Measurements from ENCODE around the gene FCGR3A.
A peak's percentile ranks its signal among the peaks of the same experiment; 100 is the strongest.
"Not testable (repeated sequence)": the region's sequence is repeated elsewhere in the genome, so short reads cannot be mapped to it uniquely, and the experiment has no call there.

The FCGR3A gene

DNA sequence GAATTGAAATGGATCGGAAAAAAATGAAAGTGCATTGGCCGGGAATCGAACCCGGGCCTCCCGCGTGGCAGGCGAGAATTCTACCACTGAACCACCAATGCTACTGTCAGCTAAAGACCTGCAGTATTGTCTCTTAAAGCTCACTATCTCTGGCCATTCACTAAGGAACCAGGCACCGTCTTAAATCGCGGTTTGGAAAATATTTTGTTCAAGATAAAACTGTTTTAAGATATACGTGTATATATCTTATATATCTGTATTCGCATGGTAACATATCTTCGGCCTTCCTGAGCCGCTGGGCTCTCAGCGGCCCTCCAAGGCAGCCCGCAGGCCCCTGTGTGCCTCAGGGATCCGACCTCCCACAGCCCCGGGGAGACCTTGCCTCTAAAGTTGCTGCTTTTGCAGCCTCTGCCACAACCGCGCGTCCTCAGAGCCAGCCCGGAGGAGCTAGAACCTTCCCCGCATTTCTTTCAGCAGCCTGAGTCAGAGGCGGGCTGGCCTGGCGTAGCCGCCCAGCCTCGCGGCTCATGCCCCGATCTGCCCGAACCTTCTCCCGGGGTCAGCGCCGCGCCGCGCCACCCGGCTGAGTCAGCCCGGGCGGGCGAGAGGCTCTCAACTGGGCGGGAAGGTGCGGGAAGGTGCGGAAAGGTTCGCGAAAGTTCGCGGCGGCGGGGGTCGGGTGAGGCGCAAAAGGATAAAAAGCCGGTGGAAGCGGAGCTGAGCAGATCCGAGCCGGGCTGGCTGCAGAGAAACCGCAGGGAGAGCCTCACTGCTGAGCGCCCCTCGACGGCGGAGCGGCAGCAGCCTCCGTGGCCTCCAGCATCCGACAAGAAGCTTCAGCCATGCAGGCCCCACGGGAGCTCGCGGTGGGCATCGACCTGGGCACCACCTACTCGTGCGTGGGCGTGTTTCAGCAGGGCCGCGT lies 25.5 kb downstream of the FCGR3A start, which contains the start of gene HSPA6:
TSS of gene HSPA6 (plus strand) at position 724 of the 925 bp plus-strand sequence. CDS start at position 843, 119 bp downstream.
- peak within 1 kb of the TSS; percentile 58 for H3K4me3 ChIP-seq (ENCODE audit: low read depth, low read length)
- peak; percentile 82 for DNase-seq (ENCODE audit: low read depth, low spot score)
- in situ Hi-C loops (cut with HindIII; ENCODE audit: low sequenced_read_pairs): not testable (repeated sequence)

DNA sequence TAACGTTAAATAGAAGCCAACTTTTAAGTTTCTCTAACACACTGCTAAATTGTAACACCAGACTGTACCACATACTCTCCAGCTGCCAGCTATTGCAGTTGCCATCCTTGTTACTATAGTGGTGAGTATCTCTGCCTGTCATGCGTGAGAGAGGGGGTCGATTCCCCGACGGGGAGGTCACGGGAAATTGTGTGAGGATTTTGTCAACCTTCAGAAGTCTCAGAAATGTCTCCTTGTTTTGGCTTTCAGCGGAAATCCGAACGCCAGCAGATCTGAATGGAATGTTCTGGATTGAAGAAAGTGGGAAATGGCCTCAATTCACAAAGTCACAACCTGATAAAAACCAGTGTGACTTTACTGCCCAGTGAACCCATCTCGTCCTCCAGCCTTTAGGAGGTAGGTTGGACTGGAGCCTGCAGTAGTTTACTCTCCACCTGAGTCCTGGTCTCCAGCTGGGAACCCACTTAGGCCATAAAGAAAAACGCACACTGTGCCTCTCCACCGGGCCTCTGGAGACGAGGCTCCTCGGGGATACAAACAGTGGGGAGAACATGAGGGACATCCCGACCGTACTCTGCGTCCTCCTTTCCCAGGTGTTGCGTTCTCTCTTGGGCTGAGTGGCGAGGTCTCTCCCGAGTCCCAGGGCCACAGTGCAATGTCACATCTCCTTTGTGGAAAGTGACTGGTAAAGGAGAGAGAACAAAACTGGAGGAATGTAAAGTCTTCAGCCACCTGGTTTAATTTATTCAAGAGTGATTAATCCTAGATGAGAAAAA lies 26.4 kb downstream of the FCGR3A start:
- in situ Hi-C loops (cut with HindIII; ENCODE audit: low sequenced_read_pairs); DNase-seq (ENCODE audit: low read depth, low spot score); H3K4me3 ChIP-seq (ENCODE audit: low read depth, low read length): not testable (repeated sequence)

DNA sequence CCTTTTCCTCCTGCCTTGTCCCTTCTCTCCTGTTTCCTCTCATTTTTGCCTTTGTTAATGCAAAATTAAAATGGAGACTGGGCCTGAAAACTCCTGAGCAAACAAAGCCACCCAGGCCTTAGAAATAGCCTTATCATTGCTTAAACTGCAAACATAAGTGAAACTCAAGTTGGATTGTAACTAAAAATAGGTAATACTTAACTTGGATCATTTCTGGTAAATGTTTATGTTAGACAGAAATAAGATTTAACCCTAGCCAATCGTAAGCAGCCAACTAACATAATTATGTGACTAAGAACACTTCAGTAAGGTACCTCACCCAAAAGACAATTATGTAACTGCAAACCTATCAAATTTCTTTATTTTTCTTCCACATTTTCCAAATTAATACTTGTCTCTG lies 35.7 kb downstream of the FCGR3A start:
- H3K4me3 ChIP-seq (ENCODE audit: low read depth, low read length); in situ Hi-C loops (cut with HindIII; ENCODE audit: low sequenced_read_pairs); DNase-seq (ENCODE audit: low read depth, low spot score): not testable (repeated sequence)

DNA sequence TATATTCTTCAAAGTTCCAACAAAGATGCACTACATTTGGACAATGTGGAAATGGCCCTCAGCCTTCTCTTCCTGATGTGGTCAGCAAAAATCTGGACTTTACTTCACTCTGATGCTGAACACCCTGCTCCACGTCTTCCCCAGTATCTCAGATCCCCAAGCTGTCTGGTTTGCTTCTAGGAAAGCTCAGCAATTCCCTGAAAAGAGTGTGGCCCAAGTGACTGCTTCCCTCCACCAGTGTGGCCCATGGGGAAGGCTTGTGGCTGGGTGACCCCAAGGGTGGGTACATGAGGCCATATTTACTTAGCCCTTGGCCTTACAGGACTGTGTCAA lies 36.2 kb downstream of the FCGR3A start:
- DNase-seq (ENCODE audit: low read depth, low spot score); H3K4me3 ChIP-seq (ENCODE audit: low read depth, low read length); in situ Hi-C loops (cut with HindIII; ENCODE audit: low sequenced_read_pairs): not testable (repeated sequence)

DNA sequence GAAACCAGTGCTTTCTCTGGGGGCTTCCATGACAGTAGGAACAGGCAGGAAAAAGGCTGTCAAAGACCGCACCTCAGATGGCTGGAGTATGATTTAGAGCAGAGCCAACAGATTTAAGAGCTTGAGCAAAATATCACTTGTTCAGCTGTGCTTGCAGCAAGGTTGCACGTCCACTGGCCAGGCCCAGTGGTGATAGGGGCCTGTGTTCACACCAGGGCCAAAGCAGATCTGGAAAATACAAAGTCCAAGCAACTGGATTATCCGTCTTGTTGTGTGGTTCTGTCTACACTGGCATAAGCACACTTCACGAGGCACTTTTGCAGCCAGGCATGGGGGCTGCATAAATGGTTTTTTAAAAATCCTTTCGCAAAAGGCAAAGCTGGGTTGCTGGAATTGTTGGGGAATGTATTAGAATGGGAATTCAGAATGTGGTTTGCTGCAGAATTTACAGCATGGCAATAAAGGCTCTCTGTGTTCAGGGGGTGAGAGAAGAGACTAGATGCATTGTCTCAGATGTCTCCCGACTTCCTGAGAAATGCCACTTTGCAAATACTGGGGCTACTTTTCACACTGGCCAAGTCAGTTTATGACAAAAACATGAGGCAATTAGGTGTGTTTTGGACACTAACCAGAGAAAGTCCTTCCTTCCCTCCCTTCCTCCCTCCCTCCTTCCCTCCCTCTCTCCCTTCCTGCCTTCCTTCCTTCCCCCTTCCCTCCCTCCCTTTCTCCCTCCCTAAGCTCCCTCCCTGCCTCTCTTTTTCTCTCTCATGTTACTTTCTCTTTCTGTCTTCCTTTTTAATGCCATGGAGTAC lies 36.8 kb downstream of the FCGR3A start:
- DNase-seq (ENCODE audit: low read depth, low spot score); in situ Hi-C loops (cut with HindIII; ENCODE audit: low sequenced_read_pairs); H3K4me3 ChIP-seq (ENCODE audit: low read depth, low read length): not testable (repeated sequence)

DNA sequence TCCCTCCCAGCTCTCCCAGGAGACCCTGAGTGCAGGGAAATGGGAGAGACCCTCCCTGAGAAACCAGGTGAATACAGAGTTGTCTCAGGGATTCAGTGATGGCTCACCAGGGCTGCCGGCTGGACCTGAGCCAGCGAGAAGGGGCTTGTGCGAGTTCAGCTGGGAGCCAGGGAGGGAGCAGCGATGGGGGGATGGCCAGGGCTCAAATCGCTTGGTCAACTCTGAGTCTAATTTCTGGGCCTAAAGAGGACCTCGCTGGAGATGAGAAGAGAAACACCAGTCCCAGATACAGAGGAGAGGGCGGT lies 37.9 kb downstream of the FCGR3A start:
- TF ChIP-seq, protein P1, sequence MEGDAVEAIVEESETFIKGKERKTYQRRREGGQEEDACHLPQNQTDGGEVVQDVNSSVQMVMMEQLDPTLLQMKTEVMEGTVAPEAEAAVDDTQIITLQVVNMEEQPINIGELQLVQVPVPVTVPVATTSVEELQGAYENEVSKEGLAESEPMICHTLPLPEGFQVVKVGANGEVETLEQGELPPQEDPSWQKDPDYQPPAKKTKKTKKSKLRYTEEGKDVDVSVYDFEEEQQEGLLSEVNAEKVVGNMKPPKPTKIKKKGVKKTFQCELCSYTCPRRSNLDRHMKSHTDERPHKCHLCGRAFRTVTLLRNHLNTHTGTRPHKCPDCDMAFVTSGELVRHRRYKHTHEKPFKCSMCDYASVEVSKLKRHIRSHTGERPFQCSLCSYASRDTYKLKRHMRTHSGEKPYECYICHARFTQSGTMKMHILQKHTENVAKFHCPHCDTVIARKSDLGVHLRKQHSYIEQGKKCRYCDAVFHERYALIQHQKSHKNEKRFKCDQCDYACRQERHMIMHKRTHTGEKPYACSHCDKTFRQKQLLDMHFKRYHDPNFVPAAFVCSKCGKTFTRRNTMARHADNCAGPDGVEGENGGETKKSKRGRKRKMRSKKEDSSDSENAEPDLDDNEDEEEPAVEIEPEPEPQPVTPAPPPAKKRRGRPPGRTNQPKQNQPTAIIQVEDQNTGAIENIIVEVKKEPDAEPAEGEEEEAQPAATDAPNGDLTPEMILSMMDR (IDR thresholded peaks at IDR 0.05; ENCODE audit: low read depth, low read length): no peak
- in situ Hi-C loops (cut with HindIII; ENCODE audit: low sequenced_read_pairs): no loop called here
- H3K4me3 ChIP-seq (ENCODE audit: low read depth, low read length): no peak overlapping the region
- no peak for DNase-seq (ENCODE audit: low read depth, low spot score)

DNA sequence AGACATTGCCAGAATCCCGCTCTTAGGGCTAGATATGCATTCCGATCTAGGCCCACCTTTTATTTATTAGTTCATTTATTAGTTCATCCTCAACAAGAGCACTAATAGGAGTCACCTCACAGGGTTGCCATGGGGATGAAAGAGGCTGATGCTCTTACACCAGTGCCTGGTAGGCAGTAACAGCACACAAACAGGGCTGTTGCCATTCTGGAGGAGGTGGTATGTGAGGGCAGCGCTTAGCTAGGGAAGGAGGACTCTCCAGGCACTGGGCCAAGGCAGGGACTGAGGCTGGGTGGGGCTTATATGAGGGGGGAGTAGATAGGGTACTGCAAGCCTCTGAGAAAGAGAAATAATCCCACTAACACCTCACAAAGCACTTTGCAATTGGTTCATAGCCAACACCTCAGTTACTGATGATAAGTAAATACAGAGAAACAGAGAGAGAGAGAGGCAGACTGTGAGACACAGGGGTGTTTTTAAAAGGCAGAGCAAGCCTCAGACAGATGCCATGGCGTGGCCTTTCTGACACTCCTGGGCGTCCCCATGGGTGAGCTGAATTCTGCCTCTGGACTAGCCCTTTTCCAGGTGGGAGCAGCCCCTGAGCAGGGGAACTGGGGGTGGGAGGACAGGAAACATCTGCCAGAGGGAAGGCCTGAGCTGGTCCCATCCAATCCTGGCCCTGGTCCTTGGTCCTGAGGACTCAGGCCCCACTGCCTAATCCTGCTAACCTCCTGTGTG lies 38.4 kb downstream of the FCGR3A start:
- H3K4me3 ChIP-seq (ENCODE audit: low read depth, low read length): no peak overlapping the region
- DNase-seq (ENCODE audit: low read depth, low spot score): no peak
- TF ChIP-seq, protein P1 (IDR thresholded peaks at IDR 0.05; ENCODE audit: low read depth, low read length): no peak
- in situ Hi-C loops (cut with HindIII; ENCODE audit: low sequenced_read_pairs): no loop called here

DNA sequence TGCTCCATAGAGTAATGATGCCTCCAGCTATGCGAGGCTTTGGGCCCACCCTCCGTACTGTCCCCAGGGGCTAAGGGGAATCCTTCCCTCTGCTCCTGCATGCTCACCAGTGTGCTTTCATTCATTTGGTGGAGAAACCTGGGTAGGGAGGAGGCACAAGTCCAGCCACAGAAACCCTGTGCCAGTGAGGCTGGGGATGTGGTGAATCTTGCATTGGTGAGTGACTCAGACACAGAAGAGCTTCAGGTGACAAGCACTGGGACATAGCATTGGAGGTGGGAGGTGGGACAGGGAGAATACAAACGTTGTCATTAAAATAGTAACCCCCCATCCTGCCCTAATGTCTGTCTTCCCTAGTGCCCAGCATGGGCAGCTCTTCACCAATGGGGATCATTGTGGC lies 39.1 kb downstream of the FCGR3A start:
- in situ Hi-C loops (cut with HindIII; ENCODE audit: low sequenced_read_pairs): no loop called here
- no peak overlapping the region for H3K4me3 ChIP-seq (ENCODE audit: low read depth, low read length)
- TF ChIP-seq, protein P1 (IDR thresholded peaks at IDR 0.05; ENCODE audit: low read depth, low read length): no peak
- no peak for DNase-seq (ENCODE audit: low read depth, low spot score)

Measured in astrocyte of the spinal cord (primary cell).